K562 (cell line): ENCODE measurements around the gene OTOGL.

Source experiments
- BCL6 ChIP-seq: fragments of 250-450 bp; sonication (Bioruptor Pico); IDR thresholded peaks from 2 replicates; pipeline ENCODE4 v1.4.0; 2020
- KLF1 ChIP-seq: fragments of 450-650 bp; IDR thresholded peaks from 2 replicates; pipeline ENCODE4 v1.6.1; 2016; ENCODE audit warnings: missing genetic modification characterization, missing compliant biosample characterization
- ZNF699 ChIP-seq: fragments of 250-450 bp; sonication (Bioruptor Pico); IDR thresholded peaks from 2 replicates; pipeline ENCODE4 v1.8.0; 2021; ENCODE audit warnings: mild to moderate bottlenecking, moderate library complexity; ENCODE audit not compliant: insufficient replicate concordance
- TF ChIP-seq, protein P1 (sequence below): sonication (generic); formaldehyde crosslinking; IDR thresholded peaks from 2 replicates; pipeline ENCODE4 v1.8.0; 2023; ENCODE audit warnings: missing genetic modification reagents, mild to moderate bottlenecking, borderline replicate concordance
- TF ChIP-seq, protein P2 (sequence below), 2 experiments: fragments of 450-650 bp in 1 of 2; sonication (generic) in 1 of 2; formaldehyde crosslinking in 1 of 2; IDR thresholded peaks in 1 of 2; conservative IDR thresholded peaks in 1 of 2; 2 replicates each; pipeline versions ENCODE4 v1.6.1 to v1.8.1; 2016 to 2023; ENCODE audit warnings: mild to moderate bottlenecking in 2 of 2, moderate library complexity in 2 of 2, inconsistent platforms in 1 of 2, missing genetic modification reagents in 1 of 2
- TF ChIP-seq, protein P3 (sequence below), 2 experiments: fragments of 450-650 bp in 1 of 2; sonication (generic) in 1 of 2; formaldehyde crosslinking; conservative IDR thresholded peaks; 2 replicates each; pipeline versions ENCODE4 v1.4.0 to v1.8.1; 2020 to 2022; ENCODE audit warnings: mild to moderate bottlenecking in 1 of 2, missing genetic modification reagents in 1 of 2

DNA sequence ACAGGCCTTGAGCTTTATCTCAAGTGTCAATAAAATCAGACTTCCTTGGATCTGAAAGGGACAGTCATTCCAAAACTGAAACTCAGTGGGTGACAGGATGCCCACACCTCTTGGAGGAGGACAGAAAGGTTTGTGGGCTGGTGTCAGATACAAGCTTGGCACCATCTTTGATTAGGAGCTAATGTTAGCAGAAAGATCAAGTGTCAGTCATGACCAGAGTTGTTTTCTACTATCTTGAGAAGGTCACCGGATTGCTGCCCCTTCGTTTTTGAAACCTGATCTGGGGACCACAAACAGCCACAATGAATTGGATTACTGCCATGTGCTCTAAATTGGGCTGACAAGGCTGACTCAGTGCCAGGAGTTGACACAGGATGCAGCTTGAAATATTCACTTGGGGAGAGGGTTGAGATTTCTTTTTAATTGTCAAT, 88.3 kb downstream of the OTOGL start:
- TF ChIP-seq, protein P1, sequence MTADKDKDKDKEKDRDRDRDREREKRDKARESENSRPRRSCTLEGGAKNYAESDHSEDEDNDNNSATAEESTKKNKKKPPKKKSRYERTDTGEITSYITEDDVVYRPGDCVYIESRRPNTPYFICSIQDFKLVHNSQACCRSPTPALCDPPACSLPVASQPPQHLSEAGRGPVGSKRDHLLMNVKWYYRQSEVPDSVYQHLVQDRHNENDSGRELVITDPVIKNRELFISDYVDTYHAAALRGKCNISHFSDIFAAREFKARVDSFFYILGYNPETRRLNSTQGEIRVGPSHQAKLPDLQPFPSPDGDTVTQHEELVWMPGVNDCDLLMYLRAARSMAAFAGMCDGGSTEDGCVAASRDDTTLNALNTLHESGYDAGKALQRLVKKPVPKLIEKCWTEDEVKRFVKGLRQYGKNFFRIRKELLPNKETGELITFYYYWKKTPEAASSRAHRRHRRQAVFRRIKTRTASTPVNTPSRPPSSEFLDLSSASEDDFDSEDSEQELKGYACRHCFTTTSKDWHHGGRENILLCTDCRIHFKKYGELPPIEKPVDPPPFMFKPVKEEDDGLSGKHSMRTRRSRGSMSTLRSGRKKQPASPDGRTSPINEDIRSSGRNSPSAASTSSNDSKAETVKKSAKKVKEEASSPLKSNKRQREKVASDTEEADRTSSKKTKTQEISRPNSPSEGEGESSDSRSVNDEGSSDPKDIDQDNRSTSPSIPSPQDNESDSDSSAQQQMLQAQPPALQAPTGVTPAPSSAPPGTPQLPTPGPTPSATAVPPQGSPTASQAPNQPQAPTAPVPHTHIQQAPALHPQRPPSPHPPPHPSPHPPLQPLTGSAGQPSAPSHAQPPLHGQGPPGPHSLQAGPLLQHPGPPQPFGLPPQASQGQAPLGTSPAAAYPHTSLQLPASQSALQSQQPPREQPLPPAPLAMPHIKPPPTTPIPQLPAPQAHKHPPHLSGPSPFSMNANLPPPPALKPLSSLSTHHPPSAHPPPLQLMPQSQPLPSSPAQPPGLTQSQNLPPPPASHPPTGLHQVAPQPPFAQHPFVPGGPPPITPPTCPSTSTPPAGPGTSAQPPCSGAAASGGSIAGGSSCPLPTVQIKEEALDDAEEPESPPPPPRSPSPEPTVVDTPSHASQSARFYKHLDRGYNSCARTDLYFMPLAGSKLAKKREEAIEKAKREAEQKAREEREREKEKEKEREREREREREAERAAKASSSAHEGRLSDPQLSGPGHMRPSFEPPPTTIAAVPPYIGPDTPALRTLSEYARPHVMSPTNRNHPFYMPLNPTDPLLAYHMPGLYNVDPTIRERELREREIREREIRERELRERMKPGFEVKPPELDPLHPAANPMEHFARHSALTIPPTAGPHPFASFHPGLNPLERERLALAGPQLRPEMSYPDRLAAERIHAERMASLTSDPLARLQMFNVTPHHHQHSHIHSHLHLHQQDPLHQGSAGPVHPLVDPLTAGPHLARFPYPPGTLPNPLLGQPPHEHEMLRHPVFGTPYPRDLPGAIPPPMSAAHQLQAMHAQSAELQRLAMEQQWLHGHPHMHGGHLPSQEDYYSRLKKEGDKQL (CRISPR knock-in tag): no peak
- TF ChIP-seq, protein P2, sequence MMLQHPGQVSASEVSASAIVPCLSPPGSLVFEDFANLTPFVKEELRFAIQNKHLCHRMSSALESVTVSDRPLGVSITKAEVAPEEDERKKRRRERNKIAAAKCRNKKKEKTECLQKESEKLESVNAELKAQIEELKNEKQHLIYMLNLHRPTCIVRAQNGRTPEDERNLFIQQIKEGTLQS (IDR thresholded peaks at IDR 0.05): no peak
- TF ChIP-seq, protein P2 (CRISPR knock-in tag; conservative IDR thresholded peaks at IDR 0.05): no peak
- no peak for TF ChIP-seq BCL6 (CRISPR knock-in tag)
- TF ChIP-seq, protein P3, sequence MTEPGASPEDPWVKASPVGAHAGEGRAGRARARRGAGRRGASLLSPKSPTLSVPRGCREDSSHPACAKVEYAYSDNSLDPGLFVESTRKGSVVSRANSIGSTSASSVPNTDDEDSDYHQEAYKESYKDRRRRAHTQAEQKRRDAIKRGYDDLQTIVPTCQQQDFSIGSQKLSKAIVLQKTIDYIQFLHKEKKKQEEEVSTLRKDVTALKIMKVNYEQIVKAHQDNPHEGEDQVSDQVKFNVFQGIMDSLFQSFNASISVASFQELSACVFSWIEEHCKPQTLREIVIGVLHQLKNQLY (CRISPR knock-in tag; conservative IDR thresholded peaks at IDR 0.05): no peak
- TF ChIP-seq KLF1 (tag): no peak
- no peak for TF ChIP-seq ZNF699 (CRISPR knock-in tag)
